ENCODE measurements around the gene TMEM50B.

GRCh38 chr21:33461538-33462250 lies 18.1 kb downstream of the TMEM50B start:
- TF ChIP-seq POLR2A (IDR thresholded peaks at IDR 0.05): no peak
- TF ChIP-seq CTCF (IDR thresholded peaks at IDR 0.05): no peak
